ENCODE measurements around the gene NXPH3.

Gene NXPH3

GRCh38 chr17:49566668-49567071, 9.0 kb upstream of the NXPH3 start:
- no peak for DNase-seq
- no peak for TF ChIP-seq POLR2A (IDR thresholded peaks at IDR 0.05; ENCODE audit: low read length)
- TF ChIP-seq GATA1 (IDR thresholded peaks at IDR 0.05; ENCODE audit: low read depth, low read length) = no peak

GRCh38 chr17:49567104-49567521, 8.6 kb upstream of the NXPH3 start:
- DNase-seq = no peak
- TF ChIP-seq GATA1 (IDR thresholded peaks at IDR 0.05; ENCODE audit: low read depth, low read length) (no peak), POLR2A (IDR thresholded peaks at IDR 0.05; ENCODE audit: low read length) (no peak)

- TF ChIP-seq GATA1 (IDR thresholded peaks at IDR 0.05; ENCODE audit: low read depth, low read length) = no peak
- TF ChIP-seq POLR2A (IDR thresholded peaks at IDR 0.05; ENCODE audit: low read length) = no peak
- DNase-seq = peak; percentile 84 to 88
Measured at GRCh38 chr17:49567871-49568694, 7.6 kb upstream of the NXPH3 start.

GRCh38 chr17:49568695-49569047, 7.0 kb upstream of the NXPH3 start:
- peak; percentile 48 to 60 for DNase-seq

- TF ChIP-seq GATA1 (IDR thresholded peaks at IDR 0.05; ENCODE audit: low read depth, low read length) = no peak
- no peak for TF ChIP-seq POLR2A (IDR thresholded peaks at IDR 0.05; ENCODE audit: low read length)
Measured at GRCh38 chr17:49570540-49571242, 5.0 kb upstream of the NXPH3 start.

GRCh38 chr17:49571283-49571682, 4.4 kb upstream of the NXPH3 start:
- DNase-seq = no peak
- TF ChIP-seq POLR2A (IDR thresholded peaks at IDR 0.05; ENCODE audit: low read length) (no peak), GATA1 (IDR thresholded peaks at IDR 0.05; ENCODE audit: low read depth, low read length) (no peak)

More at GRCh38 chr17:49570540-49571242, 5.0 kb upstream of the NXPH3 start:
- DNase-seq = no peak

GRCh38 chr17:49571764-49572163, 3.9 kb upstream of the NXPH3 start:
- DNase-seq = no peak
- TF ChIP-seq GATA1 (IDR thresholded peaks at IDR 0.05; ENCODE audit: low read depth, low read length) (no peak), POLR2A (IDR thresholded peaks at IDR 0.05; ENCODE audit: low read length) (no peak)

GRCh38 chr17:49572226-49572625, 3.4 kb upstream of the NXPH3 start:
- no peak for DNase-seq
- TF ChIP-seq GATA1 (IDR thresholded peaks at IDR 0.05; ENCODE audit: low read depth, low read length) = no peak
- no peak for TF ChIP-seq POLR2A (IDR thresholded peaks at IDR 0.05; ENCODE audit: low read length)

- DNase-seq = no peak
- no peak for TF ChIP-seq GATA1 (IDR thresholded peaks at IDR 0.05; ENCODE audit: low read depth, low read length)
- no peak for TF ChIP-seq POLR2A (IDR thresholded peaks at IDR 0.05; ENCODE audit: low read length)
Measured at GRCh38 chr17:49572806-49573420, 2.8 kb upstream of the NXPH3 start.

GRCh38 chr17:49573510-49574322, 2.0 kb upstream of the NXPH3 start:
- no peak for DNase-seq
- TF ChIP-seq GATA1 (IDR thresholded peaks at IDR 0.05; ENCODE audit: low read depth, low read length) (no peak), POLR2A (IDR thresholded peaks at IDR 0.05; ENCODE audit: low read length) (no peak)

- no peak for DNase-seq
- TF ChIP-seq POLR2A (IDR thresholded peaks at IDR 0.05; ENCODE audit: low read length) (no peak), GATA1 (IDR thresholded peaks at IDR 0.05; ENCODE audit: low read depth, low read length) (no peak)
Measured at GRCh38 chr17:49574323-49574781, 1.3 kb upstream of the NXPH3 start.

GRCh38 chr17:49574945-49575678, 559 bp upstream of the NXPH3 start:
- TF ChIP-seq POLR2A (IDR thresholded peaks at IDR 0.05; ENCODE audit: low read length) = no peak
- TF ChIP-seq GATA1 (IDR thresholded peaks at IDR 0.05; ENCODE audit: low read depth, low read length) = no peak

More at GRCh38 chr17:49574945-49575678, 559 bp upstream of the NXPH3 start:
- DNase-seq = no peak
